ENCODE data around the gene TRAF7. TPM values are rescaled to one million over a fixed set of nuclear protein-coding genes. Genes with fewer than 3 reads are reported as not detected.
"Not testable (repeated sequence)": the region's sequence is repeated elsewhere in the genome, so short reads cannot be mapped to it uniquely, and the experiment has no call there.

The TRAF7 gene
- total RNA-seq (2014; rRNA removed; shearing (Covaris generic)) = 59.3 and 62.4 TPM in 2 replicates
- polyA plus RNA-seq (2015; cell fraction: cytosol; rRNA removed) = 91.5 and 101 TPM in 2 replicates
- polyA plus RNA-seq (2015; cell fraction: nucleus; rRNA removed) = 64.4 and 108 TPM in 2 replicates

DNA sequence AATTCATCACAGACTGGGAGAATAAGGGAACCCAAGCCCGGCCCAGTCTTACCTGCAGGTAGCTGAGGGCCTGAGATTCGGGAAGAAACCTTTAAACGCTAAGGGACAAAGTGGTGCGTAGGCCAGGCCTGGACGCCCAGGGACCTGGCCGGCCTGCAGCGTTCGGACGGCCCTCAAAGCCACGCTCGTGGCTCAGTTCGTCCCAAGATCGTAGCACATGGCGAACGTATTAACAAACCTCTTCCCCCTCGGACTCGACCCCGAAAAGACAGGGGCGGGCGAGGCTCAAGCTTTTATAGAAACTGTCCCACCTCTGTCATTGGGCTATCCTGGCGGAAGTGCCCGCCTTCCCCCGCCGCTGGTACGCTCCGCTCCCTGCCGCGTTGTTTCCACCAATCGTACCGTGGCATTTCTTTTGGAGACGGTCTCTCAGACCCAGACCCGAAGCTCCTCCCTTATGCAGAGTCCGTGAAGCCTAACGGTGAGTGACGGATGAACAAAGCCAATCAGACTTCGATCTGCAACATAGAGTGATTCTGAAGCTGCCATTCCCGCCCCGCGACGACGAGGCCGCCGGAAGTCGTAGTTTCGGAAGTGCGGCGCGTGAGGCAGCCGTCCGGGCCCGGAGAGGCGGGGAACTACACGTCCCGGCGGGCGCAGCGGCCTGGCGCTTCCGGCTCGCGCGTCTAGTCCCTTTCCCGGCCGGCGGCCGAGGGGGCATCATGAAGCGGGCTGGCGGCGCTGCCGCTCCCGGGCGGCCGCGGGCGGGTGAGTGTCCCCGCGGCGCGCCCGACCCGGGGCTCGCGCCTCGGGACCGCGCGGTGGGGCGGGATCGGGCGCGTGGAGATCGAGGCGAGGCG is at the start of gene TRAF7:
TSS of gene TRAF7 (plus strand) at position 692 of the 860 bp plus-strand sequence. CDS start 8,139 bp downstream, outside the sequence.
- peak; percentile 100 for DNase-seq (ENCODE audit: low read depth, low spot score)
- in situ Hi-C loops (cut with HindIII; ENCODE audit: low pct_unique_long_range_greater_than_20kb, low sequenced_read_pairs) = no loop called here

DNA sequence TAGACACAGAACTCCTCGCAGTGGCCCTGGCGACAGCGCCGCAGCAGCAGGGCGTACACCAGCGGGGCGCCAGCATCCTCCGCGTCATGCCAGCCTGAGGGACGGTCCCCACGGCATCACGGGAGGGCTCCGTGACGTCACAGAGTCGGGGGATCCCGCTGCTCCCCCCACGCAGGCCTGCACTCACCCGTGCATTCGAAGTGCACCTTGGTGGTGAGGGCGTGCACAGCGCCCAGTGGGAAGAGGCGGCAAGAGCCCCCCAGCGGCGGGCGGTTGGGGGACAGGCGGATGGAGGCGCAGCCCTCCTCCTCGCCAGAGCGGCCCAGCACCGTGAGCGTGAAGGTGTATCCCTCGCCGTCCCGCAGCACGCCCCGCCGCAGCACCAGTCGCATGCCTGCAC is 49.4 kb upstream of the TRAF7 start:
- DNase-seq (ENCODE audit: low read depth, low spot score); in situ Hi-C loops (cut with HindIII; ENCODE audit: low pct_unique_long_range_greater_than_20kb, low sequenced_read_pairs): not testable (repeated sequence)

DNA sequence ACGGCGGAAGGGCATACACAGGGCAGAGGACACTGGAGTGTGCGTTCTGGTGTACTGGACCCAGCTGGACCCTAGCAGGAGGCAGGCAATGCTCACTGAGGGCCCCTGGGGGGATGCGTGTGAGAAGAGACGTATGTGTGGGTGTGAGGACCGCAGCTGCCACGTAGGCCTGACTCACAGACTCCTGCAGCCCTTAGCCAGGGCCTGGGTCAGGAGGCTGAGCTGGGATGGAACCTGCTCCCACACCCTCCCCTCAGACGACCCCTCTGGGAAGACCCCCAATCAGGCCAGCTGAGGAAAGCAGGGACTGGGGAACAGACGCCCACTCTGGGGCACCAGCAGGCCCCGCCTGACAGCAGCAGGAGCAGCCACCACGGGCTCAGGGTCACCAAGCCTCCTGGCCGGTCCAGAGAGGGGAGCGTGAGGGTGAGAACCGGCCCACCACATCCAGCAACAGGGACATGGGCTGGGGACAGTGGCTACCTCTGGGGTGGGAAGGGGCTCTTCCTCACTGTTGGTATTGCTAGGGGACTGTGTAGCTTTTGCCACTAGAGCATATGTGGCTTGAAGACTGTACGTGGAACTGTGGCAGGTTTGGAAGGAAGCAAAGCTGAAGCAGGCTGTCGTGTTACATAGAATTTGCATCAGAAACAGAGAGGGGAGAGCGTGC is 48.3 kb upstream of the TRAF7 start:
- in situ Hi-C loops (cut with HindIII; ENCODE audit: low pct_unique_long_range_greater_than_20kb, low sequenced_read_pairs); DNase-seq (ENCODE audit: low read depth, low spot score): not testable (repeated sequence)

DNA sequence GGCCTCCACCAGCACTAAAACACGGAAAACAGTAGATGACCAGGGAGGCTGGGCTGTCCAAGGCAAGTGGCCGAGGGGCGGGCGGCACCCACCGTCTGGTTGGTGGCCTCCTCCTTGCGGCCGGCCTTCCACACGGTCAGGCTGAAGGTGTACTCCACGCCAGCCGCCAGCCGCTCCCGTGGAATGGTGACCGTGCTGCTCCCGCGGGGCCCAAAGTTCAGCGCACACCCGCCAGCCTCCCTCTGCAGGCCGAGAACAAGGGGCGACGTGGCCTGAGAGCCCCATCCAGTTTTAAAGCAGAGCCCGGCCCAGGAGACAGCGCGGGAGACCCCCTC is 47.8 kb upstream of the TRAF7 start:
- in situ Hi-C loops (cut with HindIII; ENCODE audit: low pct_unique_long_range_greater_than_20kb, low sequenced_read_pairs); DNase-seq (ENCODE audit: low read depth, low spot score): not testable (repeated sequence)

DNA sequence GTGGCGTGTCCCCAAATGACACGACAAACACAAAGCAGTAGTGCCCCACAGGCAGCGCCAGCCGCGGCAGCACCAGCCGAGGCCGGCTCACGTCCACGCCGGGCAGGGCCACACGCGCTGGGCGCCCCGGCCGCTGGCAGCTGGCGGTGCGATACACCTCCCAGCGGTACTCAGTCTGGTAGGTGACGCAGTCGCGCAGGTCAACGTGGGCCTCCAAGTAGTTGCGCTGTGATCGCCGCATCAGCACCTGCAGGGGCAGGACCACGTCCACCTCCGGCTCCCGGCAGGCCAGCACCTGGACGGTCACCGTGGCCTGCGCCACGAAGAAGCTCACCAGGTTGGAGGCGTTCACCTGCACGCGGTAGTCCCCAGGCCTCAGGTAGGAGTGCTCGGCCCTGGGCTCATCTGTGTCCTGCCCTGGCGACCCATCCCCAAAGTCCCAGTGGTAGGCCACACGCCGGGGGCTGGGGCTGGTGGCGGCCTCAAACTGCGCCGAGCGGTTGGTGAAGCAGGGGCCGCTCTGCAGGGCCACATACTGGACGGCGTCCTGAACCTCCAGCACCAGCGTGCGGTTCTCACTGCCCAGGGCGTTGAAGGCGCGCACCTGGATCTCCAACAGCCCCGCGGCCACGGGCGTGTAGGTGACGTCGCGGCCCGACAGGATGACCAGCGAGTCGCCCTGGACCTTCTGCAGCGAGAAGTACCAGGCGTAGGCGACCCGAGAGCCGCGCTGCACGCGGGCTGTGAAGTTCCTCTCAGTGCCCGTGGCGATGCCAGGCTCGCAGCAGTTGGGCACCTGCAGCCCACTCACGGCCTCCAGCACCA is 46.9 kb upstream of the TRAF7 start:
- in situ Hi-C loops (cut with HindIII; ENCODE audit: low pct_unique_long_range_greater_than_20kb, low sequenced_read_pairs); DNase-seq (ENCODE audit: low read depth, low spot score): not testable (repeated sequence)

DNA sequence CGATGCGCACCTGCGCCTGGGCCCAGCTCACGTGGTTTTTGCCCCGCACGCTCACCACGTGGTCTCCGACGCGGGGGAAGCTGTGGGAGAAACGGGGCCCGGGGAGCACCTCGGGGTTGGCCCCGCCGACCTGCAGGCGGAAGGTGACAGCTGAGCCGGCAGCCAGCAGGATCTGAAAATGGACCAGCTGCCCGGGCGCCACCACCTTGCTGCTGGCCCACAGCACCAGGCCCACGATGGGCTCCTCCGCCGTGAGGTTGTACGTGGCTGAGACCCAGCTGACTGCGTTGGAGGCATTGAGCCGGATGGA is 46.4 kb upstream of the TRAF7 start:
- DNase-seq (ENCODE audit: low read depth, low spot score); in situ Hi-C loops (cut with HindIII; ENCODE audit: low pct_unique_long_range_greater_than_20kb, low sequenced_read_pairs): not testable (repeated sequence)

DNA sequence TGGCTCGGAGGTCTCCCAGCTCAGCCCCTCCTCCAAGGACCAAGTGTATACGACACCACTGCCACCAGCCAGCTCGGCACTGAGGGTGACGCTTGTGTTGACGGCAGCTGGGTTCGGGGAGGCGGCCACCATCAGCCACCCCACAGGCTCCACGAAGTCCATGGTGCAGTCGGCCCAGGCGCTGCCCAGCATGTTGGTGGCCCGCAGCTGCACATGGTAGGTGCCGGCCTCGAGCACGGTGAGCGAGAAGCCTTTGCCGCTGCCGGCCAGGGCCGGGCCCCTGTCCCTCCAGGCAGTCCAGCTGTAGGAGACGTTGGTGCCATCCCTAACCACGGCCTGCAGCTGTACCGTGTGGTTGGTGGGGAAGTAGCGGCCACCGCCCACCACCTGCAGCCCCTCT is 45.7 kb upstream of the TRAF7 start:
- in situ Hi-C loops (cut with HindIII; ENCODE audit: low pct_unique_long_range_greater_than_20kb, low sequenced_read_pairs); DNase-seq (ENCODE audit: low read depth, low spot score): not testable (repeated sequence)

DNA sequence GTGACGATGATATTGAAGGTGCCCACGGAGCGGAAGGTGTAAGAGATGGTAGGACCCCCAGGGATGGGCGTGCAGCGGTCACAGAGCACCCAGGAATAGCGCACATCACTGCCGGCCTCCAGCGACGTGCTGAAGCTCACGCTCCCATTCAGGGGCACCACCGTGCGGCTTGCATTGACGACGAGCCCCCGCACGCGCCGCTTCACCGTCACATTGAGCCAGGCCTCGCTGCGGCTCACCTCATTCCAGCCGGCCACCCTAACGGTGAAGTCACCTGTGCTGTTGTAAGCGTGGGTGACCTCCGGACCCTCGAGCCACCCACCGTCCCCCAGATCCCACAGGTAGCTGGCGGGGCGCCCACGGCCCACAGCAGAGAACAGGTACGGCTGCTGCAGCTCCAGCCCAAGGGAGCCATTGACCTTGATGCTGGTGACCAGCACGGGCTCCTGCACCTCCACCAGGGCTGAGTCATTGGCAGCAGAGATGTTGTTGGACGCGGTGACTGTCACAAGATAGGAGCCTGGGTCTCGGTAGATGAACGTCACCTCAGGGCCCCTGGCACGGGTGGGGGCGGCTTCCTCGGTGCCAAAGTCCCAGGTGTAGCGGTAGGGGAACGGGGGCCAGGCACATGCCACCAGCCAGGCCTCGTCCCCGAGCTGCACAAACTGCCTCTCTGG is 45.1 kb upstream of the TRAF7 start:
- DNase-seq (ENCODE audit: low read depth, low spot score); in situ Hi-C loops (cut with HindIII; ENCODE audit: low pct_unique_long_range_greater_than_20kb, low sequenced_read_pairs): not testable (repeated sequence)

DNA sequence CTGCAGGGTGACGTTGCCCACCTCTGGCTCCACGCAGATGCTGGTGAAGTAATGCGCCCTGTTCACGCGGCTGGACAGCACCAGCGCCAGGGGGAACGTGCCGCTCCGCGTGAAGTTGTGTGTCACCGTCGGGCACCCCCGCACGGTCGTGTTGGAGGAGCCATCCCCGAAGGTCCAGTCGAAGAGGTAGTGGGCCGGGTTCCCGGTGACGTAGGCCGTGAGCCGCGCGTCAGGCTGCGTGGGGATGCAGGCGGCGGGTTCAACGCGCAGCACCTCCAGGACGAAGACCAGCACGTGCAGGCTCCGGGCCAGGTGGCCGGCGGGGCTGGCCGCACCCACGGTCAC is 44.6 kb upstream of the TRAF7 start:
- DNase-seq (ENCODE audit: low read depth, low spot score); in situ Hi-C loops (cut with HindIII; ENCODE audit: low pct_unique_long_range_greater_than_20kb, low sequenced_read_pairs): not testable (repeated sequence)

DNA sequence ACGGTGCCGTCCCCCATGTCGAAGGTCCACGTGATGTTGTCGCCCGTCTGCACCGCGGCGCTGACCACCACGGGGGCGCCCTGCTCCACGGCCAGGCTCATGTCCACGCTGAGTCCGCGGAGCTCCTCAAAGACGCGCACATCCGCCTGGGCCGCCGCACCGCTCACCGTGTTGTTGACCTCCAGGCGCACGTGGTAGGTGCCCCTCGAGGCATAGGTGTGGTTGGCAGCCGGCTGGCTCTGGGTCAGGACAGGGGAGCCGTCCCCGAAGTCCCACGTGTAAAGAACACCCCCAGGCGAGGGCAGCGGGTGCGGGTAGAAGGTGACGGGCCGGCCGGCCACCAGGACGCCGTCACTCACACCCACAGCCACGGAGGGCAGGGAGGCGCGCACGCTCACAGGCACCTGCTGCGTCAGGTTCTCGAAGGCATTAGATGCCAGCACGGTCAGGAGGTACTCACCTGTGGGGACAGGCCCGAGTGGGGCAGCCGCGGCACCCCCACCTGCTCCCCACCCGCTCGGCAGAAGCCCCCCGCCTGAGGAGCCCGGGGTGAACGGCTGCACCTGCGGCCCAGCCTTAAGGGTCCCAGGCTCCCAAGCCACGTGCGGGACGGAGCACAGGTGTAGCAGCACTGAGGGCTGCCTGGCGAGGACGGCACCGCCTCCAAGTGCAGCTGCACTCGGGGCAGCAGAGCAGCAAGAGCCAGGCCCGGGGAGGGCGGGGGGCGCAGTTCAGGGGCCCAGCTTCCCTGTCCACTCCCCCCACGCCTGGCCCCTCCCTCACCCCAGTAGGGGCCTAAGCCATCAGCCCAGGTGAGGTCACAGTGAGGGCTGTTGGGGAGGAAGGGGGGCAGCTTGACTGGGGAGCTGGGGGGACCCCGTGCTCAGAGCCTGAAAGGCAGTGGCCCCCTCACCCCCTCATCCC is 43.9 kb upstream of the TRAF7 start:
- in situ Hi-C loops (cut with HindIII; ENCODE audit: low pct_unique_long_range_greater_than_20kb, low sequenced_read_pairs) = not testable (repeated sequence)

DNA sequence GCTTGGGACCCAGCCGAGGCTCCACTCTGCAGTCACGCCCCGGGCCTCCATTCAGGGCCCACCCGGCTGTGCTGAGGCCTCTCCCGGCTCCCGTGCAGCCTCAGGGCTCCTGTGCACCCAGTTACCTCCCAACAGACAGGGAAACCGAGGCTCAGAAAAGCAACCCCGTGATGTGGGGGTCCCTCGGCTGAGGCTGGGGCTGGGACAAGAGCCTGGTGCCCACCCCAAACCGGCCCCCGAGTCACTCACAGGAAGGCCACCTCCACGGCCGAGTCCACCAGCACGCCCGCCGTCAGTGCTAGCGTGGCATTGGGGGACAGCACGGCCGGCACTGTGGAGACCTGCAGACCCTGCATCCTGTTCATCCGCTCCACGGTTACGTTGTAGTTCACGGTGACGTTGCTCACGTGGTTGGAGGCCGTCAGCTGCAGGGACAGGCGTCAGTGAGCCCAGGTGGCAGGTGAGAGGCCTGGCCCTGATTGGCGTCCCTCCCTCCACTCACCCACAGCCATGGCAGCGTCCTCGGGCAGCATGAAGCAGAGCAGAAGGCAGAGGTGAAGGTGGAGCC is 43.0 kb upstream of the TRAF7 start:
- DNase-seq (ENCODE audit: low read depth, low spot score); in situ Hi-C loops (cut with HindIII; ENCODE audit: low pct_unique_long_range_greater_than_20kb, low sequenced_read_pairs): not testable (repeated sequence)

More for the DNA sequence above, 43.9 kb upstream of the TRAF7 start:
- not testable (repeated sequence) for DNase-seq (ENCODE audit: low read depth, low spot score)

DNA sequence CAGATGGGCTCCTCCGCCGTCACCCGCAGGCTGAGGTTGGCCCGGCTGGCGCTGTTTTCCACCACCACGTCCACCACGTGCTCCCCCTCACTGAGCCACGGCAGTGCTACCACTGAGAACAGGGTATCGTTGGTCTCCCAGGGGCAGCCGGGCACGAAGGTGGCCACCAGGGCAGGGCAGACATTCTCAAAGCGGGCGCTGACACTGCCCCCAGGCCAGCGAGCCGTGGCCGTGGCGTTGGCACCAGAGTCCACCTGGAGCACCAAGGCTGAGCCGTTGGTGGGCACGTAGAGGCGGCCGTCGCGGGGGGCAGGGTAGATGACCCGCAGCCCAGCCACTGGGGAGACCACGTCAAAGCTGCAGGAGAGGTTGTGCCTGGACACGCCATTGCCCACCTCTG is 41.4 kb upstream of the TRAF7 start:
- in situ Hi-C loops (cut with HindIII; ENCODE audit: low pct_unique_long_range_greater_than_20kb, low sequenced_read_pairs); DNase-seq (ENCODE audit: low read depth, low spot score): not testable (repeated sequence)

DNA sequence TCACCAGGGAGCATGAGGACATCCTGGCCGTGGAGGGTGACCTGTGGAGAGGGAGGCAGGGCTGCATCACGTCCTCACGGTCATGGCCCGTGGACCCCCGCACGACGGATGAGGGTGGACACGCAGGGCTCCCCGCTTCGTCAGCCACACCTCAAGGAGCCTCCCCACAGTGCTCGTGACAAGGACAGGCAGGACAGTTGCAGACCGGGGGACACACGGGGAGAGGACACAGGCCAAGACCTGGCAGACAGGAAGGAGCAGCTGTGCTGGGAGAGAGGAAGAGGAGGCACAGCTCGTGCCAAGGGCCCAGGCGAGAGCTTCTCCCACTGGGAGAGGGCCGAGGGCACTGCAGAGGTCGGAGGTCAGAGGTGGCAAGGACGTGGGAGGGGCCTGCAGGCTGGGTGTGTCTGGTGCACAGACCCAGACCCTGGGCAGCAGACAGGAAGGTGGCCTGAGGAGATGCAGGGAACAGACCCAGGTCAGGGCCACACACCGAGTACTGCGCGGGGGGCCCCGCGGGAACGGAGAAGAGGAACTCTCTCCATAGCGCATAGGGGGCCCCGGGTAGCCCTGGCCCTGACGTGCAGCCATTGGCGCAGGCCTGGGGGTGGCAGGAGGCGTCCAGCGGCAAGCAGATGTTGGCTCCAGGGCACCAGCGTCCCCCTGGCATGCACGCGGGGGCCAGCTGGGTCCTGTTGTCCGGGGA is 40.5 kb upstream of the TRAF7 start:
- in situ Hi-C loops (cut with HindIII; ENCODE audit: low pct_unique_long_range_greater_than_20kb, low sequenced_read_pairs); DNase-seq (ENCODE audit: low read depth, low spot score): not testable (repeated sequence)

DNA sequence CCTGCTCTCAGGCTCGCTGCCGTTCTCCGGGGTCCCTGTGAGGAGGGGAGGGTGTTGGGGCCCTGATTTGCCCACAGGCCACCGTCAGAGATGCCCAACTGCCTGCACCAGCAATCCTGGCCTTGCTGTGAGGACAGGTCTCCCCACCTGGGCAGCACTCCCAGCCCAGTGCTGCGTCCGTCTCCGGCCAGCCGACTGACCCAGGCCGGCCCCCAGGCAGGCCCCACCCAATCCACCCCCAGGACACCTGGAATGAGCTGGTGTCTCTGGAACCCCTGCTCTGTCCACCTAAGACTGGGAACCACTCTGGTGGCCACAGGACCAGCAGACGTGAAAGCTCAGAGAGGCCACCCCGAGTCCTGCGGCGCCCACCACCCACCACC is 40.0 kb upstream of the TRAF7 start:
- in situ Hi-C loops (cut with HindIII; ENCODE audit: low pct_unique_long_range_greater_than_20kb, low sequenced_read_pairs) = no loop called here
- no peak for DNase-seq (ENCODE audit: low read depth, low spot score)

DNA sequence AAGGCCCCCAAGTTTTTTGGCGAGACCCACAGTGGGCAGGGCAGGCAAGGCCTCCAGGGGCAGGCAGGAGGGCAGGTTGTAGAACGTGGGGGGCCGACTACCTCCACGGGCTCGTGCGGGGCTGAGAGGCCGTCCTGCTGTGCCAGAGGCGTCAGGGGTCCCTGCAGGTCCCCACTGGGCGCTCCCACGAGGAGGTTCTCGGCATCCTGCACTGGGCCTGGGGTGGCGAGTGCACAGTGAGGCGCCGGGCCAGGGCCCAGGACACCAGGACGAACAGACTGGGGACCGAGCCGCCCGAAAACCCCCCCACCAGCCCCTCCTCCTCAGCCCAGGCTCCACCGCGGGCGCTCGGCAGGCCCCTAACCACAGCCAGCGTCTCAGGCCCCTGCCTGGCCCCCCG is 39.2 kb upstream of the TRAF7 start:
- DNase-seq (ENCODE audit: low read depth, low spot score); in situ Hi-C loops (cut with HindIII; ENCODE audit: low pct_unique_long_range_greater_than_20kb, low sequenced_read_pairs): not testable (repeated sequence)

DNA sequence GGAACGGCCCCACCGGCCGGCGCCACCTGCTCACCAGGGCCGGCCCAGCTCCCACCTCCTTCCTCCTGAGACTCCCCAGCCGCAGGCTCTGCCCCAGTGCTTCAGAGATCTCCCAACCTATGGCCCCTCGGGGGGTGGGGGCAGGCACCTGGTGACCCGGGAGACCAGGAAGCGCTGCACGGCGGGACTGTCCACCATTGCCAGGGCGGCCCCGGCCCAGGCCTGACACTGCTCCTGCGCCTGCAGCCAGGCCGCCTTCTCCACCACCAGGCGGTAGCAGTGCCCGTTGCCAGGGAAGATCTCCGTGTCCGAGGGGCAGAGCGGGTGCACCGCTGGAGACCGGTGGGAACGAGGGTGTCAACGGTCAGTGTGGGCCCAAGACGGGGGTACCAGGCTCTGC is 38.2 kb upstream of the TRAF7 start:
- in situ Hi-C loops (cut with HindIII; ENCODE audit: low pct_unique_long_range_greater_than_20kb, low sequenced_read_pairs); DNase-seq (ENCODE audit: low read depth, low spot score): not testable (repeated sequence)

Measured in SK-MEL-5 (cell line).